DMS153 (cell line): ENCODE data around the gene ORMDL2.

Experiments
- DNase-seq: peaks from one replicate; lab custom pipeline; 2025; lab: John Stamatoyannopoulos, UW

The ORMDL2 gene, protein sequence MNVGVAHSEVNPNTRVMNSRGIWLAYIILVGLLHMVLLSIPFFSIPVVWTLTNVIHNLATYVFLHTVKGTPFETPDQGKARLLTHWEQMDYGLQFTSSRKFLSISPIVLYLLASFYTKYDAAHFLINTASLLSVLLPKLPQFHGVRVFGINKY

DNA sequence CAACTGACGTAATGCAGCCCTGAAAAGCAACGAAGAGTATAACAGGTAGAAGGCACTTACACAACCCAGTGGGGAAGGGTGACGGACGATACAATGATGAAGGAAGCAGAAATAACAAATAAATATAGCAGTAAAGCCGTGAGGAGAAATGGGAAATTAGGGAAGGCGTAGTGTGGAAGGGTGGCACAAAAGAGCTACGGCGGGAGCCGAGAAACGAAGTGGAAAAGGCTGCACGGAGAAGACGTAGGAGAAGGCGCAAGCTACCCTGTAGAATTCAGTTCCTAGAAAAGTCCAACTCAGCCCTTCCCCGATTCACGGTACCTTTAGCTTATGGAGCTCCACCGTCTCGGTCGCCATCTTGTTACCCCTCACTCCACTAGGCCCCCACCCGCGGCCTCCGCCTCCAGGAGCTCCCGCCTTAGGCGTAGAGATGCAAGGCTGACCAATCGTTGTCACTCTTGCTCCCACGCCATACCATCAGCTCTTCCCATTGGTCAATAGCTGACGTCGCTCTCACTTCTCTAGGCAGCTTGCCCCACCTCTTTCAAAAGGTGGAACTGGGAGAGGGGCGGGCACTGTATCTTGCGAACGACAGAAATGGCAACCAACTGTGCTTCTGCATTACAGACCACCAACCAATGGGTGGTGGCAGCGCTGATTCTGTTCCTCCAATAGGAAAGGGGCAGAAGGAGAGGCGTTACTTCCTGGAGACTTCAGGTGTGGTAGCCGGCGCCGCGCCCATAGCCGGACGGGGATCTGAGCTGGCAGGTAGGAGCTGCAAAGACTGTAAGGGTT, at the start of gene ORMDL2, which contains the start of gene SARNP:
ORMDL2 (plus strand) TSS at position 697 of the 795 bp plus-strand sequence. CDS start 959 bp downstream, outside the sequence.
SARNP (minus strand) TSS at position 380 of the 795 bp plus-strand sequence; CDS start at position 357, 23 bp downstream.
- DNase-seq, result peak; percentile 100

DNA sequence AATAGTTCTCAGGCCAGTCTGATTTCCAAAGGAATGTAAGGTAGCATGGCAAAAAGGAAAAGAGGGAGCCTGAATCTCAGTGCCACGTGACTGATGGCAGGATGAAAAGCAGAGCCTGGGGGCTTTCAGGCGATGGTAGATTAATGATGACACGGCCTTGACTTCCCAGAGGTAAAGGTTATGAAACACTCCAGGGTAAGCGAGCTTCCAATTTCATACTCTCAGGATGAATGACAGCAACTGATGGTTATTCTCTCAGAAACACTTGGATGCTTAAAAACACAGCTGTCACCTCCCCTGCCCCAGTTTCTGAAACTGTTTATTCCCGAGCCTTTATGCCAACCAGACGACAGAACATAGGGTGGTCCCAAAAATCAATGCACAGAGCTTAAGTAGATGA, 46.1 kb upstream of the ORMDL2 start:
- no peak for DNase-seq

DNA sequence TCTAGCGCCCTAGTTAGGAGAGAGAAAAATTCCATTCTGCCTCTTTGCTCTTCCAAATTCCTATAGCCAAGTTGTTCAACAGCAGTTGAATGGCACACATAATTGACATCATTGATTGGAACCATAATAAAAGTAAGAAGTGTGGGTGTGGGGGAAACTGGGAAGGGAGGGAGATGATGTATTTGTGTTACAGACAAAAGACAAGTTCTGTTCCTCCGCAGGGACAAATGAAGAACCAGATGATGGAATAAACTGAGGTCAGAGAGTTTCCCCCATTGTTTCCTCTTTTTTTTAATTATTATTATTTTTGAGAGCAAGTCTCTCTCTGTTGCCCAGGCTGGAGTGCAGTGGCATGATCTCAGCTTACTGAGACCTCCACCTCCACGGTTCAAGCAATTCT, 40.0 kb upstream of the ORMDL2 start:
- no peak for DNase-seq

DNA sequence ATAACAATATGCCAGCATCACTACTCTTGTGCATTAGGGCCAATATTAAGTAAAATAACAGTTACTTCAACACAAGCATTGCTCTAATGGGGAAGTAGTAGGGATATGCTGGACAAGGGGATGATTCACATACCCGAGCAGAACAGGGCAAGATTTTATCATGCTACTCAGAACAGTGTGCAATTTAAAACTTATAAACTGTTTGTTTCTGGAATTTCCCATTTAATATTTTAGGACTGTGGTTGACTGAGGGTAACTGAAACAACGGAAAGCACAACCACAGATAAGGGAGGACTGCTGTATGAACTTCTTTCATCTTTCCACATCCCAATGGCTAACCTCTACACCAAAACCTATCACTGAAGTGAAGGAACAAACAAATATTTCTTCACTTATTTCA, 37.2 kb upstream of the ORMDL2 start:
- no peak for DNase-seq

DNA sequence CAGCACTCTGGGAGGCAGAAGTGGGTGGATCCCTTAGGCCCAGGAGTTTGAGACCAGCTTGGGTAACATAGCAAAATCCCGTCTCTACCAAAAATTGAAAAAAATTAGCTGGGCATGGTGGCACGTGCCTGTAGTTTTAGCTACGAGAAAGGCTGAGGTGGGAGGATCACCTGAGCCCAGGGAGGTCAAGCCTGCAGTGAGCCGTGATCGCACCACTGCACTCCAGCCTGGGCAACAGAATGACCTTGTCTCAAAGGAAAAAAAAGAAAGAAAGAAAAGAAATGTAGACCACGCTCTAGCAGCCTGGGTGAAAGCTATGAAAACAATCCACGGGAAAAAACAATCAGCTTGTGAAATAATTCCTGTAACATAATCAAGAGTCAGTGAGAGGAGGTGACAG, 29.3 kb upstream of the ORMDL2 start:
- DNase-seq, result no peak

DNA sequence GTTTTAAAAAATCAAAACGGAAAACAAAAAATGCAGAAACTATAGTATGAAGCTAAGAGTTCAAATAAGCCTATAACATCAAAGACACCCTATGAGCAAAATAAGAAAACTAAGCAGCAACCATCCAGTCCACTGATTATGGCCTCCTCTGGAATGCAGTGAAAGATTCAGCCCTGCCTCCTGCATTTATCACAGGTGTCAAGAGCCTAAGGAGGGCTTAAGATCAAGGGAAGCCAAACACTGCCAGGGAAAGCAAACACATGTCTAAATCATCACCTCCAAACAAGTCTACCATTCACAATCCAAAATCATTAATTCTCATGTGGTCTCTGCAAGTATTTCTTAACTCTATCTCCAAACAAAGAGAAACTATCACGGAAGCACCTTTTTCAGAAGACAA, 28.7 kb upstream of the ORMDL2 start:
- DNase-seq, result no peak

DNA sequence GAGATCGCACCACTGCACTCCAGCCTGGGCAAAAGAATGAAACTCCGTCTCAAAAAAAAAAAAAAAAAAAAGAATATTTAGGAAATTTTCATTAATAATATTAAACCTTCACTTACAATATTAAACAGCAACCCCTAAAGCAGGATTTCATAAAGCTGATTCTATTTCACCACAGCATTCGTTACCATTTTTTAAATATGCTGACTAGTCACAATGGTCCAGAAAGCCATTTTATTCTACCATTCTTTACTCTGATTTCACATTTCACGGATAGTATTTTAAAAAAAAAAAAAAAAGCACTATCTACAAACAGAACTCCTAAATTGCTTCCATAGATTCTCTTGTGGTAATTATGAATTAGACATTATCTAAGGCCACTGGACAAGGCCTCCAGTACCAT, 27.9 kb upstream of the ORMDL2 start:
- no peak for DNase-seq

DNA sequence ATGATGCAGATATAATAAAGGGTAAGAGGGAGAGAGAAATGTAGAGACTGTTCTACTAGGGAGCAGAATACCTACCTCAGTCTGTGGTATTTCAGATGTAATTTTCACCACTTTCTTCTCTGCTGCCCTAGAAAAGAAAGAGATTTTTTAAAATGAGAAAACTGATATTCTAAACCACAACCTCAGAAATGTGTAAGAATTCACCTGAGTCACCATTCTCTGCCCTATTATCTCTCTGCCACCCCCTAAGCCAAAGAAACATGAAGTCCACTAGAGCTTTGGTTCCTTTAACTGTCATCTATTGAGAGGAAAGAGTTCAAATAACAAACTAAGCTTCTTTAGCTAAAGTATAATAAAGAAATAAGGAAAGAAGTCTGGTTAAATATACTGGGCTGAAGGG, 21.9 kb upstream of the ORMDL2 start:
- DNase-seq, result no peak

DNA sequence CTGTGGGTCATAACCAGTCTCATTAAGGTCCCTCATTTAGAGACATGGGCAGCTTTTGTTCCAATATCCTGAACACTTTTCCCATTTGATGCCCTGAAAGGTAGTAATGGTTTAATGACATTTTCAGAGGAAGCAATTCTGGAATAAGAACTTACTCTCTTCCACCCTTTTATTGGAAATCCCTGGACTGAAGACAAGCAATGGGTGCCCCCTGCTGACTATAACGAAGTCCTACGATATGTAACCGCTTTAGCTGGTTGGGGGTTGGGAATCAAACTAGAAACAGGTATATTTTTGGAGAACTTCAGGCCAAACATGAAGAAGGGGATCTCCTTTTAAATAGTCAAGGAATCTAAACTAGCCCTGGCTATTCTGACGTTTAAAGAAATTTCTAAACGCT, 20.8 kb upstream of the ORMDL2 start:
- peak; percentile 33 for DNase-seq

DNA sequence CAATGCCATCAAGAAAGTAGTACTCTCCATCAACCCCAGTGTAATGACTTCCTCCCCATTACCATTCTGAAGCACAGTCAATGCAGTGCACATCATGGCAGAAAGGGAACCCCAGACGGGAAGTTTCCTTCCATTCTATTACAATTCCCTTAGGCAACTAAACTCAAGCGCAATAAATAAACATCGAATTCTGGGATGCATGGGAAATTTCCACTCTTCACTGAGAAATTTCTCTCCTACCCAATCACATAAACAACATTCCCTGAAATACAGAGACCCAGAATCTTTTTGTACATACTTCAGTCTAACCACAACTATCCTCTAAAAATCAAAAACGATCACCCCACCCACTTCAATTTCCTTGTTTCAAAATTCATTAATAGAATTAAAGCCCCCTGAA, 20.3 kb upstream of the ORMDL2 start:
- DNase-seq, result no peak

DNA sequence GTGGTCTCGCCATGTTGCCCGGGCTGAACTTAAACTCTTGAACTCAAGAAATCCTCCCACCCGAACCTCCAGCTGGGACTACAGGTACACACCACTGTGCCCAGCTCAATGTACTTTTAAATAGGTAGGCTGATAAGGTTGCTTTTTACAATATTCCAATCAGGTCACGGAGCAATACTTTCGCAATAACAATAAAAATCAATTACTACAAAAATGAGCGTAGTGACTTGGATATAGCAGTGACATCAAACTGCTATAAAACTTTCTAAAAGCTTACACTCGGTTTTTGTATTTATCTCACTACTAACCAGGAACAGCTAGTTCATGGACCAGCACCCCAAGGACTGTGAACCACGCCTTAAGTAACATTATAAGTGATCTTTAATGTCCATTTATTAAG, 10.9 kb upstream of the ORMDL2 start:
- no peak for DNase-seq

DNA sequence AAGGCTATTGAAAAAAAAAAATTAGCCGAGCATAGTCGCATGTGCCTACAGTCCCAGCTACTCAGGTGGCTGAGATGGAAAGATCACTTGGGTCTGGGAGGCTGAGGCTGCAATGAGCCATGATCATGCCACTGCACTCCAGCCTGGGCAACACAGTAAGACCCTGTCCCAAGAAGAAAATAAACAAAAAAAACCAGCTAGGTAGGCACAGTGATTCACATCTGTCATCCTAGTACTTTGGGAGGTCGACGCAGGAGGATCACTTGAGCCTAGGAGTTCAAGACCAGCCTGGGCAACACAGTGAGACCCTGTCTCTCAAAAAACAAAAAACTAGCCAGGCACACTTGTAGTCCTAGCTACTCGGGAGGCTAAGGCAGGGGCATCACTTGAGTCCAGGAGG, 8.6 kb upstream of the ORMDL2 start:
- no peak for DNase-seq

DNA sequence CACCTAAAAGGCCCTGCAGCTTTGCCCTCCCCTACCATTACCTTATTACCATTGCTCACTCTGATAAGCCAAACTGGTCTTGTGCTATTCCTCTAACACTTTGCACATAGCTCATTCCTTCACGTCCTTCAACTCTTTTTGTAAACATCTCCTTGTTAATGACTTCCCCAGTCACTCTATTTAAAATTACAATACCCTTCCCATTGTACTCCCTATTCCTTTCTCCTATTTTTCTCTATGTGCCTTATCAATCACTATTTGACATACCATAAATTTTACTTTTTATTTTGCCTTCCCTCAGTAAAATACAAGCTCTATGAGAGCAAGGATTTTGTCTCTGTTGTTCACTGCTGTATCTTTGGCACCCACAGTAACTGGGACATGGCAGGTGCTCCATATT, 5.8 kb upstream of the ORMDL2 start:
- no peak for DNase-seq

DNA sequence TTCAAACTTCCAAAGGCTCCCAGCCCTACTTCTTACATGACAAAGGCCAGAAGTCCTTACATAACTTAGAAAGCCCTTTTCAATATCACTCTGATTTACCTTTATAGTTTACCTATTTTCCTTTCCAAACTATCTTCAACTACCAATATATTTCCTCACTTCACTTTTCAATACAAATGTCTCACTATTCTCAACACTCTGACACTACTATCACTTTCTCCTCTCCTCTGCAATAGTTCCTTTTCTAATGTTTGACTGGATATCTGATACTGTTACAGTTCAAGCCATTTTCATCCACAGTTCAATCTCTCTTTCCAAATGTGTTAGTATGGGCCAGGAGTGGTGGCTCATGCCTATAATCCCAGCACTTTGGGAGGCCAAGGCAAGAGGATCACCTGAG, 3.6 kb upstream of the ORMDL2 start:
- no peak for DNase-seq

DNA sequence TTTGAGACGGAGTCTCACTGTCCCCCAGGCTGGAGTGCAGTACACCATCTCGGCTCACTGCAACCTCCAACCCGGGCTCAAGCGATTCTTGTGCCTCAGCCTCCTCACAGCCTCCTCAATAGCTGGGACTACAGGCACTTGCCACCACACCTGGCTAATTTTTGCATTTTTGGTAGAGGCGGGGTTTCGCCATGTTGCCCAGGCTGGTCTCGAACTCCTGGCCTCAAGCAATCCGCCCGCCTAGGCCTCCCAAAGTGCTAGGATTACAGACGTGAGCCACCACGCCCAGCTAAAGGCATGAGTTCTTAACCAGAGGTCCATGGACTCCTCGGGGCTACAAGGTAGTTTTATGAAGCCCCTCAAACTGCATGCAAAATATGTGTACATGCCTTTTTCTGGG, 2.4 kb upstream of the ORMDL2 start:
- DNase-seq, result no peak

DNA sequence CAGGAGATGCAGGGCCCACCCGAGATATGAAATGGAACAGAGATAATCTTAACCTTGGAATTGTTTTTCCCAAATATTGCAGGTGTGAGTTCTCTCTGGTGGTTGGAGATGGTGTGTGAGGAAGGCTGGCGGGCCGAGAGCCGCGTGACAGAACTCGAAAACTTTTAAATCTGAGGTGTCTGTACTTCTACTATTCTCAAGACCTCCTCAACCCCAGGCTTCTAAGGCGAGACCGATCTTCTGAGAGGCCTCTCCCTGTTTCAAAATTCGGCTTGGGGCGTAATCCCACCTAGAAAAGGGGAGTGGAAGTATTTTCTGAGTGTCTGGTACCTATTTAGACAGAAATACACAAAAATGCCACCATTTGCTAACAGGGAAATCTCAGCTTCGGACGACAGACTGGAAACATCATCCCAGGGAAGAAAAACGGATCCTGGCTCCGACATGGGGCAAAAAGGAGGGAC, 928 bp upstream of the ORMDL2 start:
- no peak for DNase-seq

DNA sequence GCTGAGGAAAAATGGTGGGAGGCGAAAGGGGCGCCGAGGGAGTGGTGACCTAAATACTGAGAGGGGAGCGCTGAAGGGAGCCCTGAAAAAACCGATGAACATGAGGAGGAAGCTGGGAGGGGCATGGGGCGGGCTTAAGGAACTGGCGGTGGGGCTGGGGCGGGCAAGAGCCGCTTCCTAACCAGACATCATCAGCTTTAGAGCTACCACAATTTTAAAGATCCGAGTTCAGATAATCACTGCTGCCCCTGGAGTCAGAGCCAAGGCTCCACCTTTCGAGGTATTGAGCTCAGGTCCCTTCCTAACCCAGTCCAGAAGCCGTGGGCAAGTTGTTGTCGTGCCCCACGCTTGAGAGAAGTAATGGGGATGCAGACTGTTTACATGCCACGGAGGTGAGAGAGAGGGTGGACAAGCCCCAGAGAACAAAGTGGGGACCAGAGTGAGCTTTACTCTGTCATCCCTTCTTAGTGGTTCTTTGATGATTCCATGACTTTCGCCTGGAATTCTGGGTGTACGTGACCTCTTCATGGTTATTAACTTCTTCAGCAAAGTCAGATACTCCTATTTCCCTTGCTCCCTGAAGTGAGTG, 393 bp downstream of the ORMDL2 start:
- no peak for DNase-seq

DNA sequence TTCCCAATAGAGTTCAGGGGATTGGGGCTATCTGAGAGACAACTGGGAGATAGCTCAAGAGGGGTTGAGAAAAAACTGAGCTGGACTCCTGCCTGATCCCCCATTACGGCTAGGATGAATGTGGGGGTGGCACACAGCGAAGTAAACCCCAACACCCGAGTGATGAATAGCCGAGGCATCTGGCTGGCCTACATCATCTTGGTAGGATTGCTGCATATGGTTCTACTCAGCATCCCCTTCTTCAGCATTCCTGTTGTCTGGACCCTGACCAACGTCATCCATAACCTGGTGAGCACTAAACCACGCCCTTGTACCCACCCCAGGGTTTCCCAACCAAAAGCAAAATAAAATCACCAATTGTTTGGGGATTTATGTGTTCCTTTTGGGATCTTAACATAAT, 1.0 kb downstream of the ORMDL2 start:
- no peak for DNase-seq

DNA sequence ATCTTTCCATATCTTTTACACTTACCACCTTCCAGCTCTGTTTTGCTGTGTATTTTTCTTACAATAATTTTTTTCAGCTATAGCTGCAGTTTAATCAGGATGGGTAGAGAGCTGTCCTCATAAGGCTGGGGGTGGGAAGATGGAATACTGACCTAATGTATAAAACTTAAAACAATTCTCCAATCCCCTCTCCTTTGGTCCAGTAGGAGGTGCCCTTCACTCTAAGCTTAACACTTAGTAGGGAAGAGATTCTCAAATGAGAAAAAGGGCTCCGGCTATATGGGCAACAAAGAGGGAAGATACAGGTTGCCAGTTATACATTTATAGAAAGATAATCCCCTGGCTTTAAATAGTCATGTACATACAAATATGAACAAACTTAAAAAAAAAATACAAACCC, 2.8 kb downstream of the ORMDL2 start:
- DNase-seq, result no peak

DNA sequence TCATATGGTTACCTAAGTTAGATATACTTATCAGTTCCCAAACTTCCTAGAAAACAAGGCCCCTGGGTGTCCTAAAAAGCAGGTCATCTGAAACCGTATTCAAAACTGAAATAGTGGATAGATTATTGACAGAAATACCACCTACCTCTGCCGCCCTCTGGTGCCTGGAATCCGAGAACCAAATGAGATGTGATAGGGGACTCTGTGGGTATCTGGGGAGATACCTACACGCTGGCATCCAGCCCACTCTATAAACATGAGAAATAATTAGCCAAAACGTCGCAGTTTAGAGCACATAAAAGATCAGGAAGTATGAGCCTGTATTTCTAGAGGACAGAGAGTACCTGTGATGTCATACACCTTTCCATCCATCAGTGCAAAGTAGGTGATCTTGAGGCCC, 4.4 kb downstream of the ORMDL2 start:
- DNase-seq, result no peak

DNA sequence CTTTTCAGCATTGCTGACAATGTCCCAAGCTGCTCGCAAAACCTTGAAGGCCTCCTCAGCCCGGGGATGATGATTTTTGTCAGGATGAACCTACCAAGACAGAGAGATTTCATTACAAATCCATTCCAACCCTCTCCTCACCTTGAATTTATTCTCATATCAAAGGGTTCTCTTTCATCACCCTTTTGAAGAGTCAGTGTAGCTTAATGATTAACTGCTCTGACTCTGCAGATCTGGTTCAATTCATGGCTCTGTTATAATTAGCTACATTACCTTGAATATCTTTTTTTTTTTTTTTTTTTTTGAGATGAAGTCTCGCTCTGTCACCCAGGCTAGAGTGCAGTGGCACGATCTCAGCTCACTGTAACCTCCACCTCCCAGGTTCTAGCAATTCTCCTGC, 5.6 kb downstream of the ORMDL2 start:
- no peak for DNase-seq

DNA sequence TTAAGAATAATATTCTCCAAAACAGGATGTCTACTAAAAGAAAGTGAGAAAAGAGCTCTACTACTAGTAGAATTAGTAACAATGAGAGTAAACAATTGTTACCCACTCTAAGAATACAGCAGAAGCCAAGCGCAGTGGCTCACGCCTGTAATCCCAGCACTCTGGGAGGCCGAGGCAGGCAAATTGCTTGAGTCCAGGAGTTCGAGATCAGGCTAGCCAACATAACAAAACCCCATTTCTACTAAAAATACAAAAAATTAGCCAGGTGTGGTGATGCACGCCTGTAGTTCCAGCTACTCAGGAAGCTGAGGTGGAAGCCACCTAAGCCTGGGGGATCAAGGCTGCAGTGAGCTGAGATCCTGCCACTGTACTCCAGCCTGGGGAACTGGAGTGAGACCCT, 6.9 kb downstream of the ORMDL2 start:
- DNase-seq, result no peak

DNA sequence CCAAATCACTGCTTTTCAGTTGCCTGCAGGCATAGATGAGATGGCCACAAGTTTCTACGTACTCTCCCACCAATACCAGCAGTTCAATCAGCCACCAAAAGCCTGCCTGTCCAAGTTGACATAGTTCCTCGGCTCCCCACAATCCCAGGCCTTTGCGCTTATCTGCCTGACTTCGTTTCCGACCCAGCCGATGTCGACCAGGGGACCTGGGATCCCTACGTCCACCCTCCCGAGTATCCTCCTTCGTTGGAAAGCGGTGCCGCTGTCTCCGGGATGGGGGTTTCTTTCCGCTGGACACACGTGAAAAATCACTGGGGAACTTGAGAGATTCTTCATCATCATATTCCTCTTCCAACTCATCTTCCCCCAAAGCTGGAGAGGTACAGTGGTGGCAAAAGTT, 10.0 kb downstream of the ORMDL2 start:
- no peak for DNase-seq
